ENCODE data around the gene UMAD1.

DNA sequence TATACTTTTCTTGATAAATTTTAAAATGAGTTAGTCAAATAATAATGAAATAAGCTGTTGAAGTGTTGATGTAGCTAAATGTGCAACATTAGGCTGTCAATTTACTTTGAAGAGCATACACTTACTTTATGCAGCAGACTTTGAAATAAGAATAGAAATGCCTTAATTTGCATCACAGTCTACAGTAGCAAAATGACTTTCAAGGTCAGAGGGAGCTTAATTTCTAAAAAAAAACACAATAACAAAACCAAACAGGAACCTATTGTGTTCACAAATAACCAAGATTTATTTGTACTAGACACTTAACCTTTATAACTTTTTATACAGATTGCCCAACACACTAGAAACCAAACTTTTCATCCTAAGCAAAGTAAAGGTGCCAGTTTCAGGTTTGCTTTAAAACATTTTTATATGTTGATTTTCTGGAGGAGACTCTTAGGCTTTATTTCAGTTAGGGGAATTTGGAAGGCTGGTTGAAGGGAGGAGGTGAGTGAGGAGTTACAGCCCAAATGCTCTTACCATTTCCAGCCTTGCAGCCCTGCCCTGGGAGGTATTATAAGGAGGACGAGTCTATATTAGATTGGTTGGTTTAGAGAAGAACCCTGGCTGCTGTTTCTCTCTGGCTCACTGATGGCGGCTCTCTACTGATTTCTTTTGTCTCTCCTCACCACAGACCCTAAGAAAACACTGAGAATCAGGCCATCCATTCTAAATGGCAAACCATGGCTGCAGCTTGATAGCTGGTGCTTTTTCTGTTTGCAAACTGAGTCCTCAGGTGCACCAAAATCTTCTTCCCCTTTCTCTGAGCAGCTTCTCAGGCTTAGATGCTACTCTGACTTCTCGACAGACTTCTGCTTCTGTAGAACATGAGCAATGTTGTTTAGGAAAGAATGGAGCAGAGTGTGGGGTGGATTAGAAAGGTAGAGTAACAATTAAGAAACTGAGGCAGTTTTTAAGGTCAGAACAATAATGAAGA lies 133.1 kb downstream of the UMAD1 start:
- TF ChIP-seq MYC (CRISPR knock-in tag; IDR thresholded peaks at IDR 0.05; ENCODE audit: borderline replicate concordance) (no peak), ZBTB7A (CRISPR knock-in tag; IDR thresholded peaks at IDR 0.05) (no peak)
